Right atrium auricular region (tissue), 2 donors: ENCODE measurements around the gene PANK1. TPM values are rescaled to one million over a fixed set of nuclear protein-coding genes. Genes with fewer than 3 reads are reported as not detected.

Source experiments
- DNase-seq: peaks from one replicate; pipeline ENCODE4 v3.0.0-alpha.2; 2019; ENCODE audit warnings: low spot score
- H3K27ac ChIP-seq, 2 donors: fragments of 200-600 bp; sonication (generic); 1 replicate in 1 of 2; 2 replicates in 1 of 2; pipeline ENCODE4 v1.5.1; 2016 to 2019
- H3K27me3 ChIP-seq, 2 donors: fragments of 200-600 bp; sonication (generic); one replicate each; pipeline versions ENCODE4 v1.5.1 to v1.6.0; 2017 to 2019
- H3K36me3 ChIP-seq: fragments of 200-600 bp; sonication (generic); one replicate; pipeline ENCODE4 v1.5.1; 2016
- H3K4me1 ChIP-seq, 2 donors: fragments of 200-600 bp; sonication (generic); one replicate each; pipeline versions ENCODE4 v1.5.1 to v1.6.0; 2017 to 2019
- H3K4me3 ChIP-seq, 2 donors: fragments of 200-600 bp; sonication (generic); 1 replicate in 1 of 2; 2 replicates in 1 of 2; pipeline ENCODE4 v1.5.1; 2017 to 2019; ENCODE audit warnings: mild to moderate bottlenecking in 1 of 2, moderate library complexity in 1 of 2
- H3K9me3 ChIP-seq, 2 donors: fragments of 200-600 bp; sonication (generic); one replicate each; pipeline ENCODE4 v1.5.1; 2019
- CTCF ChIP-seq, 2 donors: fragments of 200-600 bp; sonication (generic); IDR thresholded peaks; one replicate each; pipeline ENCODE4 v1.5.1; 2019; ENCODE audit warnings: antibody characterized with exemption in 2 of 2
- total RNA-seq, 2 donors: library from RNA; depleted of rRNA; stranded (reverse); fragments of >200 nt; gene quantifications; one replicate each; pipeline ENCODE4 v1.1.0, GENCODE V29; 2016

The PANK1 gene
- total RNA-seq, 2 donors from 2014 or later: 7.4 to 15.5 TPM

- Histone ChIP-seq H3K9me3 (peaks cover 0 to 11% of the 10 kb centered on the region in 2 donors), H3K27ac (no peak overlapping the region), H3K36me3 (no peaks in the 10 kb centered on the region), H3K4me3 (no peak overlapping the region), H3K4me1 (no peaks in the 10 kb centered on the region), H3K27me3 (no peaks in the 10 kb centered on the region)
- no peak for DNase-seq
- TF ChIP-seq CTCF (IDR thresholded peaks at IDR 0.05): no peak
Measured at GRCh38 chr10:89580243-89580642, 64.8 kb downstream of the PANK1 start.

GRCh38 chr10:89576696-89577095, 68.3 kb downstream of the PANK1 start:
- Histone ChIP-seq H3K4me3 (no peak overlapping the region), H3K4me1 (no peaks in the 10 kb centered on the region), H3K36me3 (no peaks in the 10 kb centered on the region), H3K9me3 (peaks cover 0 to 11% of the 10 kb centered on the region in 2 donors), H3K27ac (no peak overlapping the region), H3K27me3 (no peaks in the 10 kb centered on the region)
- no peak for TF ChIP-seq CTCF (IDR thresholded peaks at IDR 0.05)
- no peak for DNase-seq

GRCh38 chr10:89576022-89576421, 69.0 kb downstream of the PANK1 start:
- H3K4me3 ChIP-seq: no peak overlapping the region
- H3K4me1 ChIP-seq: no peaks in the 10 kb centered on the region
- no peak overlapping the region for H3K27ac ChIP-seq
- no peaks in the 10 kb centered on the region for H3K36me3 ChIP-seq
- H3K27me3 ChIP-seq: no peaks in the 10 kb centered on the region
- TF ChIP-seq CTCF (IDR thresholded peaks at IDR 0.05): no peak
- DNase-seq: no peak
- peaks cover 0 to 11% of the 10 kb centered on the region in 2 donors for H3K9me3 ChIP-seq

- DNase-seq: no peak
- H3K36me3 ChIP-seq: no peaks in the 10 kb centered on the region
- no peaks in the 10 kb centered on the region for H3K4me1 ChIP-seq
- H3K27ac ChIP-seq: no peak overlapping the region
- no peak for TF ChIP-seq CTCF (IDR thresholded peaks at IDR 0.05)
- no peak overlapping the region for H3K4me3 ChIP-seq
- H3K9me3 ChIP-seq: peaks cover 0 to 11% of the 10 kb centered on the region in 2 donors
- H3K27me3 ChIP-seq: no peaks in the 10 kb centered on the region
Measured at GRCh38 chr10:89575031-89575430, 70.0 kb downstream of the PANK1 start.

- Histone ChIP-seq H3K27ac (no peak overlapping the region), H3K4me1 (no peaks in the 10 kb centered on the region), H3K36me3 (no peaks in the 10 kb centered on the region), H3K9me3 (peaks cover 0 to 11% of the 10 kb centered on the region in 2 donors), H3K4me3 (no peak overlapping the region), H3K27me3 (no peaks in the 10 kb centered on the region)
- no peak for TF ChIP-seq CTCF (IDR thresholded peaks at IDR 0.05)
- DNase-seq: no peak
Measured at GRCh38 chr10:89574368-89574767, 70.7 kb downstream of the PANK1 start.

GRCh38 chr10:89567576-89568245, 77.3 kb downstream of the PANK1 start:
- Histone ChIP-seq H3K27ac (no peak overlapping the region), H3K9me3 (no peaks in the 10 kb centered on the region), H3K27me3 (no peaks in the 10 kb centered on the region), H3K36me3 (no peaks in the 10 kb centered on the region), H3K4me3 (no peak overlapping the region), H3K4me1 (no peaks in the 10 kb centered on the region)
- no peak for TF ChIP-seq CTCF (IDR thresholded peaks at IDR 0.05)
- no peak for DNase-seq
